SK-N-SH (cell line): Measurements from ENCODE around the gene CFAP57. TPM values are rescaled to one million over a fixed set of nuclear protein-coding genes. Genes with fewer than 3 reads are reported as not detected.

Source experiments
- CTCF ChIA-PET: fragments of 300-600, 350-600 bp; formaldehyde crosslinking; extraction: SDS; loops from one replicate; lab custom pipeline; 2021; lab: Yijun Ruan, JAX
- POLR2A ChIA-PET: fragments of 350-600 bp; sonication (Branson Sonifier 250); formaldehyde crosslinking; extraction: SDS; loops from one replicate; lab custom pipeline; 2020; ENCODE audit warnings: antibody characterized with exemption, inconsistent platforms; lab: Yijun Ruan, JAX
- DNase-seq: peaks from one replicate; pipeline ENCODE4 v3.0.0; 2012
- H2AFZ ChIP-seq: fragments of 200-600 bp; sonication (generic); 2 replicates; pipeline ENCODE4 v1.8.1; 2016; ENCODE audit warnings: antibody characterized with exemption, mild to moderate bottlenecking, low read depth
- H3F3A ChIP-seq: fragments of 200-600 bp; sonication (generic); replicated peaks from 2 replicates; pipeline ENCODE3; 2016; ENCODE audit warnings: antibody characterized with exemption, mild to moderate bottlenecking; ENCODE audit not compliant: insufficient read depth
- H3K27ac ChIP-seq, 2 experiments: fragments of 200-500 bp in 1 of 2; fragments of 200-600 bp in 1 of 2; sonication (Bioruptor generic) in 1 of 2; sonication (generic), shearing (Covaris generic) in 1 of 2; 2 replicates each; pipeline versions ENCODE4 v1.5.1 to v1.6.1; 2014 to 2016; ENCODE audit warnings: low read depth in 2 of 2, inconsistent platforms in 1 of 2, low read length in 1 of 2, mild to moderate bottlenecking in 1 of 2, mixed read lengths in 1 of 2
- H3K27me3 ChIP-seq: fragments of 200-600 bp; sonication (generic), shearing (Covaris generic); 2 replicates; pipeline ENCODE4 v1.6.1; 2016; ENCODE audit warnings: mixed run types; ENCODE audit not compliant: insufficient read depth
- H3K36me3 ChIP-seq, 2 experiments: fragments of 200-500 bp in 1 of 2; fragments of 200-600 bp in 1 of 2; sonication (Bioruptor generic) in 1 of 2; sonication (generic) in 1 of 2; replicated peaks in 1 of 2; 2 replicates each; pipeline versions ENCODE3 to v1.5.1; 2014 to 2016; ENCODE audit warnings: low read length in 1 of 2, mild to moderate bottlenecking in 1 of 2; ENCODE audit not compliant: insufficient read depth in 2 of 2, control insufficient read depth in 1 of 2
- H3K4me1 ChIP-seq, 2 experiments: fragments of 200-500 bp in 1 of 2; fragments of 200-600 bp in 1 of 2; sonication (Bioruptor generic) in 1 of 2; sonication (generic), shearing (Covaris generic) in 1 of 2; 2 replicates each; pipeline versions ENCODE4 v1.5.1 to v1.6.1; 2014 to 2016; ENCODE audit warnings: low read depth in 1 of 2, low read length in 1 of 2, mixed run types in 1 of 2; ENCODE audit not compliant: insufficient read depth in 2 of 2, control insufficient read depth in 1 of 2
- H3K4me2 ChIP-seq: fragments of 200-600 bp; sonication (generic), shearing (Covaris generic); 2 replicates; pipeline ENCODE4 v1.6.1; 2017; ENCODE audit warnings: mixed run types
- H3K4me3 ChIP-seq, 2 experiments: fragments of 200-500 bp in 1 of 2; fragments of 200-600 bp in 1 of 2; sonication (Bioruptor generic) in 1 of 2; sonication (generic), shearing (Covaris generic) in 1 of 2; 2 replicates each; pipeline versions ENCODE4 v1.5.1 to v1.8.1; 2014 to 2016; ENCODE audit warnings: low read depth in 2 of 2, inconsistent platforms in 1 of 2, low read length in 1 of 2, mild to moderate bottlenecking in 1 of 2, mixed read lengths in 1 of 2, moderate library complexity in 1 of 2
- H3K79me2 ChIP-seq: fragments of 200-600 bp; sonication (generic); 2 replicates; pipeline ENCODE4 v1.8.1; 2017; ENCODE audit warnings: mild to moderate bottlenecking; ENCODE audit not compliant: insufficient read depth
- H3K9ac ChIP-seq: fragments of 200-600 bp; sonication (generic); 2 replicates; pipeline ENCODE4 v1.6.1; 2017; ENCODE audit warnings: mixed run types
- H3K9me2 ChIP-seq: fragments of 200-600 bp; sonication (generic); 2 replicates; pipeline ENCODE4 v1.6.1; 2017; ENCODE audit warnings: mixed run types
- H3K9me3 ChIP-seq: fragments of 200-600 bp; sonication (generic); 2 replicates; pipeline ENCODE4 v1.6.1; 2017; ENCODE audit warnings: mixed run types, mild to moderate bottlenecking, moderate library complexity
- H4K20me1 ChIP-seq: fragments of 200-600 bp; sonication (generic); 2 replicates; pipeline ENCODE4 v1.6.1; 2017; ENCODE audit warnings: mild to moderate bottlenecking, mixed run types; ENCODE audit not compliant: insufficient read depth
- CHD2 ChIP-seq: fragments of 150-350 bp; IDR thresholded peaks from 2 replicates; pipeline ENCODE4 v1.6.1; 2018; ENCODE audit warnings: low read length; ENCODE audit not compliant: partially characterized antibody
- EP300 ChIP-seq, 2 experiments: IDR thresholded peaks; 2 replicates each; pipeline versions ENCODE4 v1.4.0 to v1.6.1; 2012; ENCODE audit warnings: borderline replicate concordance in 1 of 2, low read depth in 1 of 2, low read length in 1 of 2
- EZH2phosphoT487 ChIP-seq: fragments of 200-600 bp; sonication (generic); IDR thresholded peaks from 2 replicates; pipeline ENCODE4 v1.6.1; 2017; ENCODE audit warnings: low read depth, mixed run types, mild to moderate bottlenecking, antibody characterized with exemption, moderate library complexity, borderline replicate concordance
- FOSL2 ChIP-seq: IDR thresholded peaks from 2 replicates; pipeline ENCODE4 v1.4.0; 2012; ENCODE audit warnings: low read depth, mild to moderate bottlenecking, moderate library complexity, borderline replicate concordance
- GABPA ChIP-seq: IDR thresholded peaks from 2 replicates; pipeline ENCODE4 v1.4.0; 2012; ENCODE audit warnings: low read depth, mild to moderate bottlenecking
- JUND ChIP-seq: IDR thresholded peaks from 2 replicates; pipeline ENCODE4 v1.4.0; 2012
- MEF2A ChIP-seq: IDR thresholded peaks from 2 replicates; pipeline ENCODE4 v1.4.0; 2012; ENCODE audit warnings: low read depth, borderline replicate concordance
- NFIC ChIP-seq: IDR thresholded peaks from 2 replicates; pipeline ENCODE4 v1.4.0; 2012; ENCODE audit warnings: borderline replicate concordance
- NRF1 ChIP-seq: IDR thresholded peaks from 2 replicates; pipeline ENCODE4 v1.6.1; 2012; ENCODE audit warnings: low read depth, mild to moderate bottlenecking, low read length
- PBX3 ChIP-seq: IDR thresholded peaks from 2 replicates; pipeline ENCODE4; 2012
- POLR2AphosphoS5 ChIP-seq: IDR thresholded peaks from 2 replicates; pipeline ENCODE4 v1.6.1; 2012; ENCODE audit warnings: low read depth, low read length
- REST ChIP-seq: IDR thresholded peaks from 2 replicates; pipeline ENCODE4 v1.6.1; 2012; ENCODE audit warnings: mild to moderate bottlenecking, low read depth, low read length, moderate library complexity
- RFX5 ChIP-seq: IDR thresholded peaks from 2 replicates; pipeline ENCODE4 v1.6.1; 2012; ENCODE audit warnings: mild to moderate bottlenecking, improper control_type of control experiment, low read length
- RXRA ChIP-seq: IDR thresholded peaks from 2 replicates; pipeline ENCODE4 v1.4.0; 2012; ENCODE audit warnings: low read depth, mild to moderate bottlenecking, borderline replicate concordance
- SIN3A ChIP-seq: IDR thresholded peaks from 2 replicates; pipeline ENCODE4 v1.6.1; 2012; ENCODE audit warnings: low read depth, mild to moderate bottlenecking, low read length, moderate library complexity, borderline replicate concordance
- TAF1 ChIP-seq: IDR thresholded peaks from 2 replicates; pipeline ENCODE4 v1.6.1; 2012; ENCODE audit warnings: low read depth, mild to moderate bottlenecking, low read length, moderate library complexity, borderline replicate concordance
- WGBS: methylation state at CpG from one replicate; pipeline ENCODE4 v1.1.6; 2017; ENCODE audit warnings: low lambda C conversion rate; 5-methylcytosine and 5-hydroxymethylcytosine counted together
- polyA plus RNA-seq, 3 experiments: library from polyadenylated mRNA; depleted of rRNA; stranded (reverse); fragments of >200 nt; gene quantifications; 2 replicates each; pipeline ENCODE4 v1.2.3, GENCODE V29; 2012
- TF ChIP-seq, protein P1 (sequence below): IDR thresholded peaks from 2 replicates; pipeline ENCODE4 v1.4.0; 2012; ENCODE audit warnings: low read depth, borderline replicate concordance
- TF ChIP-seq, protein P2 (sequence below): fragments of 150-350 bp; IDR thresholded peaks from 2 replicates; pipeline ENCODE4 v1.6.1; 2016; ENCODE audit warnings: mild to moderate bottlenecking, low read depth, low read length

Gene CFAP57
- polyA plus RNA-seq, 1 of the 3 experiments (the other 2 are of a cell fraction): 0.36 TPM

DNA sequence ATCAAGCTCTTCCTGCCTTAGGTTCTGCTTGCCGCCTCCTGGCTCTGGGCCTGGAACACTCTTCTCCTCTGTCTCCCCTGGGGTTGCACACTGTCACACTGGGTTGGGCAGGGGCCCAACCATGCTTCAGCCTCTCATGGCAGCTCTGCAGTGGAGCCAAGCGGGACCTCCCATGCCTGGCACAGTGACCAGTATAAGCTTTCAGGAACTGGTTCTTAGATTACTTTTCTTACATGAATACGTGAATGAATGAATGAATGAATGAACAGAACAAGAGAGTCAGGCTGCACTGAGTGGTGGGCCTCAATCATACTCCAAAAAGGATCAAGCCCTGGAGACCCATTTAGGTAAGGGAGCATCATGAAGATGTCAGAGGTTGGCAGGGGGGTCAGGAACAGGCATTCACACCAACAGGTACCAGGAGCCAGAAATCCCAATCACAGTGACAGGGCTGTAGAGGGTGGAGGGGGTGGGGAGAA, 66.9 kb downstream of the CFAP57 start:
- H3K4me3 ChIP-seq: no peak overlapping the region
- H3K4me2 ChIP-seq: no peak overlapping the region
- POLR2A ChIA-PET: no interaction called here
- H3F3A ChIP-seq: no peaks in the 10 kb centered on the region
- no peaks in the 10 kb centered on the region for H3K9me2 ChIP-seq
- 94% methylated on average over 3 of the region's 3 CpGs for whole genome bisulfite sequencing
- H3K9me3 ChIP-seq: no peaks in the 10 kb centered on the region
- H4K20me1 ChIP-seq: no peaks in the 10 kb centered on the region
- DNase-seq: no peak
- no peaks in the 10 kb centered on the region for H3K36me3 ChIP-seq
- H3K4me1 ChIP-seq: peaks cover 0 to 6% of the 10 kb centered on the region in 2 experiments; a peak in 1 of 4 replicates
- H3K9ac ChIP-seq: no peak overlapping the region
- H2AFZ ChIP-seq: no peak overlapping the region
- H3K27me3 ChIP-seq: no peaks in the 10 kb centered on the region
- TF ChIP-seq PBX3 (no peak), RFX5 (no peak), FOSL2 (no peak), NFIC (no peak), JUND (no peak), TAF1 (no peak), NRF1 (no peak), REST (no peak), SIN3A (no peak), GABPA (no peak), MEF2A (no peak), EZH2phosphoT487 (no peak), POLR2AphosphoS5 (no peak), CHD2 (no peak), EP300 (IDR thresholded peaks at IDR 0.05; ENCODE audit: borderline replicate concordance in 1 of 2, low read depth in 1 of 2, low read length in 1 of 2) (no peak), RXRA (no peak)
- TF ChIP-seq, protein P1, sequence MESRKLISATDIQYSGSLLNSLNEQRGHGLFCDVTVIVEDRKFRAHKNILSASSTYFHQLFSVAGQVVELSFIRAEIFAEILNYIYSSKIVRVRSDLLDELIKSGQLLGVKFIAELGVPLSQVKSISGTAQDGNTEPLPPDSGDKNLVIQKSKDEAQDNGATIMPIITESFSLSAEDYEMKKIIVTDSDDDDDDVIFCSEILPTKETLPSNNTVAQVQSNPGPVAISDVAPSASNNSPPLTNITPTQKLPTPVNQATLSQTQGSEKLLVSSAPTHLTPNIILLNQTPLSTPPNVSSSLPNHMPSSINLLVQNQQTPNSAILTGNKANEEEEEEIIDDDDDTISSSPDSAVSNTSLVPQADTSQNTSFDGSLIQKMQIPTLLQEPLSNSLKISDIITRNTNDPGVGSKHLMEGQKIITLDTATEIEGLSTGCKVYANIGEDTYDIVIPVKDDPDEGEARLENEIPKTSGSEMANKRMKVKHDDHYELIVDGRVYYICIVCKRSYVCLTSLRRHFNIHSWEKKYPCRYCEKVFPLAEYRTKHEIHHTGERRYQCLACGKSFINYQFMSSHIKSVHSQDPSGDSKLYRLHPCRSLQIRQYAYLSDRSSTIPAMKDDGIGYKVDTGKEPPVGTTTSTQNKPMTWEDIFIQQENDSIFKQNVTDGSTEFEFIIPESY: no peak
- TF ChIP-seq, protein P2, sequence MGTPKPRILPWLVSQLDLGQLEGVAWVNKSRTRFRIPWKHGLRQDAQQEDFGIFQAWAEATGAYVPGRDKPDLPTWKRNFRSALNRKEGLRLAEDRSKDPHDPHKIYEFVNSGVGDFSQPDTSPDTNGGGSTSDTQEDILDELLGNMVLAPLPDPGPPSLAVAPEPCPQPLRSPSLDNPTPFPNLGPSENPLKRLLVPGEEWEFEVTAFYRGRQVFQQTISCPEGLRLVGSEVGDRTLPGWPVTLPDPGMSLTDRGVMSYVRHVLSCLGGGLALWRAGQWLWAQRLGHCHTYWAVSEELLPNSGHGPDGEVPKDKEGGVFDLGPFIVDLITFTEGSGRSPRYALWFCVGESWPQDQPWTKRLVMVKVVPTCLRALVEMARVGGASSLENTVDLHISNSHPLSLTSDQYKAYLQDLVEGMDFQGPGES: no peak
- TF ChIP-seq, all 33 proteins: peak for 0
- CTCF ChIA-PET: interaction anchor here (0.7 to 2.5 kb wide), 5 partner anchors 12 to 176 kb away, joined by 3 to 17 read pairs (median 3); no protein-coding TSS in a partner anchor
- Histone ChIP-seq H3K27ac (no peak overlapping the region), H3K79me2 (no peaks in the 10 kb centered on the region)
